T-helper 2 cell (primary cell): Measurements from ENCODE around the gene CARD14.

Experiments used
- DNase-seq, 5 experiments: peaks; one replicate each; pipeline versions ENCODE4 v3.0.0 to v3.0.0-alpha.2; 2012 to 2022

CARD14 gene

DNA sequence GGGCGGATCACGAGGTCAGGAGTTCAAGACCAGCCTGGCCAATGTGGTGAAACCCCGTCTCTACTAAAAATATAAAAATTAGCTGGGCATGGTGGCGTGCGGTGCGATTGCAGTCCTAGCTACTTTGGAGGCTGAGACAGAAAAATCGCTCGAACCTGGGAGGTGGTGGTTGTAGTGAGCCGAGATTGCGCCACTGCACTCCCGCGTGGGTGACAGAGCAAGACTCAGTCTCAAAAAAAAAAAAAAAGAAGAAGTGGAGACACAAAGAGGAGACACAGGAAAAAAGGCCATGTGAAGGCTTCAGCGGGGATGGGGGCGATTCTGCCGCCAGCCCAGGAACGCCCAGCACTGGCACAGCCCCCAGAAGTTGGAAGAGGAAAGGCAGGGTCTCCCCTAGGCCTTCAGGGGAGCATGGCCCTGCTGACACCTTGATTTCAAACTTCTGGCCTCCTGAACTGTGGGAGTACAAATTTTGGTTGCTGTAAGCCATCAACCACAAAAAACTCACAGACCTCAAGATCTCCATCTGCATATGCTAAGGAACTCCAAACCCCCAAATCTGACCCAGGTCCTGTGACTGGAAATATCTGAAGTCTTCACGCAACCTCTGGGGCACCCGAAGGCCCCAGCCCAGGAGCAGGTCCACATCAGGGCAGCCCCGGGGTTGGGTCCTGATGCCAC is 43.3 kb downstream of the CARD14 start:
- DNase-seq: peak in 1 of 5 experiments; percentile 19

DNA sequence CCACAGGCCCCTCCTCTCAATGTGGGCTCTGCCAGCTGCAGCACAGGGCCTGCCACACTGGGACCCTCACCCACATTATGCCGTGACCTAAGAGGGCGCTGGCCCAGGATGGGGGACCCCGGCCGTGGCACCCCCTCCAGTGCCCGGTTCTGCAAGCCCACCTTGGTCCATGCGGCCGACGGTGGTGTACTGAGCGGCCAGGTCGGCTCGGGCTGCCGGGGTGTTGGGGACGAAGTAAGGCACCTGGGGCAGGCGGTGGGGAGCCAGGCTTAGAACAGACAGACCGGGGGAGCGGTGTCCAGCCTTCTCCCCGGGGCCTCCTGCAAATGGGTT is 43.8 kb downstream of the CARD14 start:
- no peak for DNase-seq

DNA sequence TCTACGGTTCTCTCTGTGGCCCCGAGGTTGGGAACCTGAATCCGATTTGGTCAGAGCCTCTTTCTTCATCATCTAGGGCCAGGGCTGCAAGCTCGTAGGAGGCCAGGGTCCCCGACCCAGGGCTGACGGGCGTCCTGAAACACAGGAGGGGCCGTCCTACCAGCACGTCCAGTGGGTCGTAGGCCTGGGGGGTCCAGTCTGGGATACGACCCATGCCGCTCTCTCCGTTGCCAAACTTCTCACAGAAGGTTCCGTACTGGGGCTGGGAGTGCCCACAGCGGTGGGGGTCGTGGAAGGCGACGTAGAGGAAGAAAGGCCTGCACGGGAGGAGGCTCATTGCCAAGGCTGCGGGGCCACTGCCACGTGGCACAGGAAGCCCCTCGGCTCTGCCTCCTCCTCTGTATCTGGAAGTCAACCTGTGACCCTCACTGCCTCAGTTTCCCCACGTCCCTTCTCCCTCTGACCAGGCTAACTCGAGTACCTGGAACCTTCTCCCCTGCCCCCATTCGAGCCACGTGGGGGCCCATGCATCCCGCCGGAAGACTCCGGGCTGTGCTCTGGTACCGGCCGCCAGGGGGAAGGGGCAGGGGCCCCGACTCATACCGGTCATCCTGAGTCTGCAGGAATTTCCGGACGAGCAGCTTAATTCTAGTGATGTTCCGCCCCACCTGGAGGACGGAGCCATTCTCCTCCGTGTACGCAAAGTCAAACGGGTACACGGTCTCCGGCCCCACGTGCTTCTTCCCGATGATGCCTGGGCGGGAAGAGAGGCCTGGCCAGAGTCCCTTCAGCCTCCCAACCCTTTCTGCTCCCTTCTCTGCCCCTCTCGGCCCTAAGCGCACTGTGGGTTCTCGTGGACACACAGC is 44.4 kb downstream of the CARD14 start:
- no peak for DNase-seq

DNA sequence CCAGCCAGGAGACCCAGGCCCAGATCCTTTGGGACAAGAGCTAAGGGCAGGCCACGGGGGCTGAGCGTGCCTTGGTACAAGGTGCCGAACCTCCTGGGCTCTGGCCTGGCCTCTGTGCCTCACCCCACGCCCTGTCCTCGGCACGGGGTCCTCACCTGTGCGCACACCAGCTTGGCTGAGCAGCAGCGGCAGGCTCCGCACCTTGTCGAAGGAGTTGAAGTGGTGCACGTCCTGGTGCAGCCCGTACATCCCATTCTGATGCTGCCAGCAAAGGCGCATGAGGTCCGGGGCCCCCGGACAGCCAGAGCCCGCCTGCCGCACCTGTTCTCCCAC is 45.0 kb downstream of the CARD14 start:
- DNase-seq: no peak

DNA sequence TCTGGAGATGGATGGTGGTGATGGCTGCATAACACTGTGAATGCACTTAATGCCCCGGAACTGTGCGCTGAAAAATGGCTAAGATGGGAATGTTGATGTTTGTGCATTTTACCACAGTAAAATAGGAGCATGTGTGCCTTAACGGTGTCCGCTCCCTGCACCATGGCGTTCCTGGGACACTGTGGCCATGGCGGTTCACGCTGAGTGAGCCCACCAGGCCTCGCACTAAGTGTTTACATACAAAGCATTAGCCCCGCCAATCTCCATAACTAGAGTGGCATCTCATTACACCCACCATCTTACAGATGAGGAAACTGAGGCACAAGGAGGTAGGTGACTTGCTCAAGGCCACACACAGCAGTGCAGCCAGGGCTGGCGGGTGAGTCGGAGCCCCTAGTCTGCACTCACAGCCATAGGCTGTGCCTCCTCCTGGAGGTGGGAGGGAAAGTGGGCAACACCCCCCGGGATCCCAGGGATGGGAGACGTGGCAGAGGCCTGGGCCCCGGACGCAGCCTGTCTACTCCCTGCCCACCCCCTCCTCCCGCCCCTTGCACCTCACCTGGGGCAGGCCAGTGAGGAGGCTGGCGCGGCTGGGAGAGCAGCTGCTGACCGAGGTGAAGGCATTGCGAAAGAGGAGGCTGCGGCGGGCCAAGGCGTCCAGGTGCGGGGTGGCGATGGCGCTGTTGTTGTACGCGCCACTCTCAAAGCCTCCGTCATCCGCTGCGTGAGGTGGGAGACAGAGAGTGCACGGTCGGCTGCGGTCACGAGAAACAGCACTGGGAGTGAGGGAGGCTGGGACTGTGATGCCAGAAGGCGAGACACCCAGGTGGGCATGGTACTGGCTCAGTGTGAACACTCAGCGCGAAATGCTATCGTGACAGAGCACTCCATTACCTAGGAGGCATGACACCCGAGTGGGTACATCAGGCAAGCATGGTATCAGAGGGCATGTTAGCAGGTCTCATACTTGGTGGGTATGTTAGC is 46.9 kb downstream of the CARD14 start:
- no peak for DNase-seq

DNA sequence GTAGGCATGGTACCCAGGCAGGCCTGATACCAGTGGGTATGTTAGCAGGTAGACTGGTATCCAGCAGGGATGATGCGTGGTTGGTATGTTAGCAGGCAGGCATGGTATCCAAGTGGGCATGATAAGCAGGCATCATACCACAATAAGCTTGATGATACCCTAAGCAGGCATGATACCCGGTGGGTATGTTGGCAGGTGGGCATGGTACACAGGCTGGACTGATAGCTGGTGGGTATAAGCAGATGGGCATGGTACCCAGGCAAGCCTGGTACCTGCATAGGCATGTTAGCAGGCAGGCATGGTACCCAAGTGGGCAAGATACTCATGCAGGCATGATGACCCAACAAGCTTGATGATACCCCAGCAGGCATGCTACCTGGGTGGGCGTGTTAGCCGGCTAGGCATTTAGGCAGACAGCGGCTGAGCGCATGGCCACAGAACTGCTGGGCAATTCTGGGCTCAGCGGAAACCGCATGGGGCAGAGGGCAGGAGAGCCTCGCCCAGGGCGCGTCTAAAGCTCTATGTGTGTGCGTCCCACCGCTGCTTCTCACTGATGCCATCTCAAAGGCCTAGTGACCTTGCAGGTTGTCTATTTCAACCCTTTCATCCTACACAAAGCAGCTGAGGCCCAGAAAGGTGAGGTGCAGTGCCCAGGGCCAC is 48.0 kb downstream of the CARD14 start:
- no peak for DNase-seq

DNA sequence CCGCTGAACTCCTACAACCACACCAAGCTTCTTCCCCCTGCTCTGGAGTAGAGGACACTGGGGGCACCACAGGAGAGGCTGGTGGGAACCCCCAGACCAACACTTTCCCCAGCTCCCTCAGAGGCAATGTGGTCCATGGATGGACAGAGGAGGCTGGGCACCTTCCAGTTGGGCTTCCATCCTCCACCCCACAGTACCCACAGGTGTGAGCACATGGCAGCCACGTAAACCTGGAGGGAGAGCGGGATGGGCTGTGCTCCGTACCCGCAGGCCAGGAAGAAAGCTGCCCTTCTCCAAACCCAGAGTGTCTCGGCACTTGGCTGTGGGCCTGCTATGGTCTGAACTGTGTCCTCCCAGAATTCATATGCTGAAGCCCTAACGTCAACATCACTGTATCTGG is 48.6 kb downstream of the CARD14 start:
- DNase-seq: no peak

DNA sequence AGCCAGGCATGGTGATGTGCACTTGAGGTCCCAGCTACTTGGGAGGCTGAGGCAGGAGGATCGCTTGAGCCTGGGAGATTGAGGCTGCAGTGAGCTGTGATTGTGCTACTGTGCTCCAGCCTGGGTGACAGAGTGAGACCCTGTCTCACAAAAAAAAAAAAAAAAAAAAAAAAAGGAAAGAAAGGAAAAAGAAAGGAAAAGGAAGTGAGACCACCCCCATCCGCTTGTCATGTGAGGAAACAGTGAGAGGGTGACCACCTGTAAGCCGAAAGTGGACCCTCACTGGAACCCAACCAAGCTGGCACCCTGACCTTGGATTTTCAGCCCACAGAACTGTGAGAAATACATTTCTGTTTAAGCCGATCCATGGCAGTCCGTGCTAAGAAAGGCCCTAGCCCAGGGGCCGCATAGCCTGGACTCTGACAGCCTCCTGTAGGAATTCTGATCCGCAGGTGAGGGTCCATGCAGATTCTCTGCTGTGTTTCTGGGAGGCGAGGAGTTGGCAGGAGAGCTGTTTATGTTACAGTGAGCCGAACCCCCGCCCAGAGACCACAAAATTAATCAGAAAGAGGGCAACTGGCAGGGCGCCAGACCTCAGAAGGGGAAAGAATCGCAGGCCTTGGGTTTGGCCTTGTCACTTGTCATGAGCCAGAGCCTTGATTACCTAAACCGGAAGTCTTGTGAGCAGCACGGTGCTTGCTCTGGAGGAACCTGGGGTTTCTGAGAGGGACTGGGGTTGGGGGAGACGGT is 49.4 kb downstream of the CARD14 start:
- peak; percentile 66 to 97 (median 92) for DNase-seq

DNA sequence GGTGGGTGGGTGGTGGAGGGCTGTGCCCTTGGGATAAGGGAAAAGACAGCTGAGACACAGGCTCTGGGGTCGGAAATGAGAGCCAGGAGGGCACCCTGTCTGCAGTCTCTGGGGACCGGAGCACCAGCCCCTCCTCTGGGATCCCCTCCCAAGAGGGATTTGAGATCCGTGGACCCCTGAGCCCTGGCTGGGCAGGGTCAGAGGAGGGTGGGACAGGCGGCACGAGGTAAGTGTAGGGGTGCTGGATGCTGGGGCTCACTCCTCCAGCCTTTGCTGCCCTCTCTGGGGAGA is 49.9 kb downstream of the CARD14 start:
- DNase-seq: no peak

DNA sequence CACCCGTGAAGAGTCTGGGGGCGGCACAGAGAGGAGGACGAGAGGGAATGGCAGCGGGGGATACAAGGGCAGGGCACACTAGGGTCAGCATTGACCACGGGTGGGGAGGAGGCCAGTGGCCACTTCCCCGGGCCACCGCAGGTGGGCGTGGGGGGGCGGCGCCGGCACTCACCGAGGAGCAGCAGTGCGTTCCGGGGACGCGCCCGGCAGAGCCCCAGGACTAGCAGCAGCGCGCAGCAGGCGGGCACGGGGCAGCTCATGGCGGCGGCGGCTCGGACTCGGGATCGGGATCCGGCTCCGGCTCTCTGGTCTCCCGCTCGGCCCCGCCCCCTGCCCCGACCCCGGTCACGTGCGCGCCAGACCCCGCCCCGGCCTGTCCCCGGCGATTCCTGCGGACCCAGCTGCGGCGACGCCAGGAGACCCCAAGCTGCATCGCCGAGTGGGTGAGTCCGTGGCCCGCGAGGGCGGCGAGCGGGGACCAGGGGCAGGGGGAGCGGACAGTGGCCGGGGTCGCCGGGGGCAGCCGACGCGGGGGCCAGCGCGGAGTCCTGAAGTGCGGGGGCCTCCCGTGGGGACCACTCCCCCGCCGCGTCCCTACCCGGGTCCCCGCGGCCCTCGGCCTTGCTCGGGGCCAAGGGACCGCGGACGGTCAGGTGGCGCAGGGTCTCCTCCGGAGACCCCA is 50.4 kb downstream of the CARD14 start, which contains the start of the genes SGSH and SLC26A11:
Gene SGSH, minus strand, starts transcription at position 280 of the 682 bp plus-strand sequence. Its CDS starts 20 bp downstream, at position 260.
Gene SLC26A11, plus strand, starts transcription at position 374 of the 682 bp plus-strand sequence. CDS start 1,134 bp downstream, outside the sequence.
- DNase-seq: peak; percentile 19 to 73 (median 54)

DNA sequence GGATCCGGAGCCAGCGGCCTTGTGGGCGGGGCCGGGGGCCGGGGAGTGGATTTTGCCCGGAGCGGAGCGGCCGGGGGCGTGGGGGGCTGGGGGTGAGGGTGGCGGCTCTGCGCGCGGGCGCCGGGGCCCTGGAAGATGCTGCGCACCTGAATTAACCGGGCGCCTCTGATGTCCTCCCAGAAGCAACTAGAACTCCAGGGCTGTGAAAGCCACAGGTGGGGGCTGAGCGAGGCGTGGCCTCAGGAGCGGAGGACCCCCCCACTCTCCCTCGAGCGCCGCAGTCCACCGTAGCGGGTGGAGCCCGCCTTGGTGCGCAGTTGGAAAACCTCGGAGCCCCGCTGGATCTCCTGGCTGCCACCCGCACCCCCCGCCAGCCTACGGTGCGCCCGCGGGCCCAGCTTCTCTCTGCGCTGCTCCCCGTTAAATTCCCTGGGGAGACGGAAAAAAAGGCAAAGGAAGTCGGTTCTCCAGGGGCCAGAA is 50.9 kb downstream of the CARD14 start:
- DNase-seq: peak in 1 of 5 experiments; percentile 19

DNA sequence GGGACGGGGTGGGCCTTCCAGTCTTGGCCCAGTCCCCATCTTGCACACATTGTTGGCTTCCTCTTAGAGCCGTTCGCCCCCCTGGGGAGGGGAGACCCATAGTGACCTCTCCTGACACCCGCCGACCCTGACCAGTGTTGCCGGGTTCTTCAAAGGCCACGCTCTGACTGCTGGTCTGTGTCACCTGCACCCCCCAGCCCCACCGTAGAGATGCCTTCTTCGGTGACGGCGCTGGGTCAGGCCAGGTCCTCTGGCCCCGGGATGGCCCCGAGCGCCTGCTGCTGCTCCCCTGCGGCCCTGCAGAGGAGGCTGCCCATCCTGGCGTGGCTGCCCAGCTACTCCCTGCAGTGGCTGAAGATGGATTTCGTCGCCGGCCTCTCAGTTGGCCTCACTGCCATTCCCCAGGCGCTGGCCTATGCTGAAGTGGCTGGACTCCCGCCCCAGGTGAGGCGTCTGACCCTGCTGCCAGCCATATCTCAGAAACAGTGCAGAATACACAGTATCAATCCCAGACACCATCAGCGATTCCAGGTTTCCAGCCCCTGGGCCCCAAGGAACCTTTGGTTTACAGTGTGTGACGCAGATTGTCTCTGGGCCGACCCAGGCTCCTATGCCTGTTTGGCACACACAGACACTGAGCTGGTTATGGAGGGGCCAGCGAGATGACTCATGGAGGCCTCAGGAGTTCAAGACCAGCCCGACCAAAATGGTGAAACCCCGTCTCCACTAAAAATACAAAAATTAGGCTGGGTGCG is 51.7 kb downstream of the CARD14 start:
- DNase-seq: no peak

DNA sequence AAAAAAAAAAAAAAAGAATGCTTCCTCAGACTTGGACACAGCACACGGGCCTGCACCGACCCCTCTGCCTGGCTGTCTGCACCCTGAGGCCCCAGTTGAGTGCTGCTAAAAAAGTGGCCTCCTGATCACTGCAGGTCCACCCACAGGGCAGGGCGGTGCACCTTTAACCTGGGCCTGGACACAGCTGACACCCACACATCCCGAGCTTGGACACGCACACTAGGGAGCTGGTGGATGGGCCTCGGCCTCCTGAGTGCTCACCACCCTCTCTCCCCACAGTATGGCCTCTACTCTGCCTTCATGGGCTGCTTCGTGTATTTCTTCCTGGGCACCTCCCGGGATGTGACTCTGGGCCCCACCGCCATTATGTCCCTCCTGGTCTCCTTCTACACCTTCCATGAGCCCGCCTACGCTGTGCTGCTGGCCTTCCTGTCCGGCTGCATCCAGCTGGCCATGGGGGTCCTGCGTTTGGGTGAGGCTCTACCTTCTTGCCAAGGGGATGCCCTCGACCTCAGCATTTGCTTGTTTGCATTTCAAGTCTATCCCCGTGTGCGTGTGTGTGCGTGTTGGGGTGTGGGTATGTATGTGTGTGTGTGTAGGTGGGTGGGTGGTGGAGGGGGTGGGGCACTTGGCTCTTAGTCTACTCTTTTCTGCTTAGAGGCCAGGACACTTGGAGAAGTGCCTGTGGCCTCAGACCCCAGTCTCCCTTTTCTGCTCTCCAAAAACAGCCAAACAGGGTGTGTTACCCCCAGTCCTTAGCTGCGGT is 52.7 kb downstream of the CARD14 start:
- DNase-seq: no peak

DNA sequence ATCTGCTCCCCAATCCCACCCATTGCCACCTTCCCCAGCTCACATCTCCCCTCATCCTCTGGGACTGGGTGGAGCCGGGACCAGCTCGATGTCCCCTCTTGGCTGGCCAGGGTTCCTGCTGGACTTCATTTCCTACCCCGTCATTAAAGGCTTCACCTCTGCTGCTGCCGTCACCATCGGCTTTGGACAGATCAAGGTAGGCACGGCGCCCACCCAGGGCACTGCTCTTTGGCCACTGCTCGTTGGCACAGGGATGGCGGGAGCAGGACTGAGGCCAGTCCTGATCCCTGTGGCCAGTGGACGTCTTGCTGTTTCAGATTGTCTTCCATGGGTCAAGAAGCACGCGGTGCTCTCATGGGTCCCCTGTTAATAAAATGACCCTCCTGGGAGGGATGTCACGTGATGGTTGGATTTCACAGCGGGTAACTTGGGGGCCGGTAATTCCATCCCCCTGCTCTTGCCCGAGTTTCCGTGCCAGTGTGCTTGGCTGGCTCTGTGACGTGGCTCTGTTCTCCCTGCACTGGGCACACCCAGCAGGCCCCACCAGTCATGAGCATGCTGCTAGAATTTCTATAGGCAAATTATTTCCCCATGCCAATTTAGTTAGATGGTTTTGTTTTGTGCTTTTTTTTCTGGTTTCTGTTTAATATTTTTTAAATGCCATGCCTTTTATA is 53.4 kb downstream of the CARD14 start:
- DNase-seq: no peak

DNA sequence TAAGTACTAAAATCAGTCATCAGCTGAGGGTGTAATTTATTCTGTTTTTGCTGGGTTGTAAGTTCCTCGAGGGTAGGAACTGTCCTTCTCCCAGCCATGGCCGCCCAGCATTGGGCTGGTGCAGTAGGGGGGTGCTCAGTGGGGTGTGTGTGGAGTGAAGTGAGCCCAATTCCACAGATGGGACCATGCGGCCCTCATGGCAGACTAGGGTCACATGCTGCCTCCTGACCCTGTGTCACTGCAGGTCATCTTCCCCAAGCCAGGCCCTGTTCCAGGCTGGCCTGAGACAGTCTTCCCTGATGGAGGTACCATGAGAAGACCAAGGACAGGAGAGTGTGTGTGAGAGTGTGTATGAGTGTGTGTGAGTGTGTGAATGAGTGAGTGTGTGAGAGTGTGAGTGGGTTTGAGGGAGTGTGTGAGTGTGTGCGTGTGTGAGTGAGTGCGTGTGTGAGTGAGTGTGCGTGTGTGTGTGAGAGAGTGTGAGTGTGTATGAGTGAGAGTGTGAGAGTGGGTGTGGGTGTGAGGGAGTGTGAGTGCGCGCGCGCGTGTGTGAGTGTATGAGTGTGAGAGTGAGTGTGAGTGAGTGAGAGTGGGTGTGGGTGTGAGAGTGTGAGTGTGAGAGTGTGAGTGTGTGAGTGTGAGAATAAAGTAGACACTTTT is 54.1 kb downstream of the CARD14 start:
- DNase-seq: no peak

DNA sequence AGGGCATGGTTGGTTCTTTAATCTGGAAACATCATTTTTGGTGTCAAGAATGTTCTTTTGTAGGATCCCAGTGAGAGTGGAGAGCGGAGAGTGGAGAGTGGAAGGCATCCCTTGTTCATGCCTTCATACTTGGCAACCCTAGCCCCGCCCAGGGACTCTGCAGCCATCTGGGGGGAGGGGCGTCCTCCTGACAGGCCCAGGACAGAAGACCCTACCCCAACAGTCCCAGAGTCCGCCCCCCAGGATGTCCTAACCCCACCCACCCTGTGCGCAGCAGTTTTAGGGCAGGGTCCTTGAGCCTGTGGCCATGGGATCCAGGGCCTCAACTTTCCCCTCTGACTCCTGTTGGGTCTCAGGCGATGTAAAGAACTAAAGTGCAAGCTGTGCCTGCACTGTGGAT is 54.9 kb downstream of the CARD14 start:
- no peak for DNase-seq

DNA sequence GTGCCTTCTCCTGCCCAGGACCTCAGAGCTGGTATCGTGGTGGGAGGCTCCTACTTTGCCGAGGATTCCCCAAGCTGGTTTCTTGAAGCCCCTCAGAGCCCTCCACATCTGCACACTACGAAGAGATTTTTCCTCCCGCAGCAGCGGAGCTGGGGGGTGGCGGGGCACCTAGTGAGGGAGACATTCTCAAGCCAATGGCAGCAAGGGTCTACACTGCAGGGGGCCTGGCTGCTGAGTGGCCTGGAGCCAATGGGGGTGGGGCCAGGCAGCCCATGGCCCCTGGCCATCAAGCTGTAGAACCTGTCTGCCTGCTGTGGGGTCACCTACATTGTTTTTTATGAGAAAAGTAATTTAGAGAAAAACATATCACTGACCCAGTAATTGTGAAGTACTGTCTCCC is 55.4 kb downstream of the CARD14 start:
- no peak for DNase-seq

DNA sequence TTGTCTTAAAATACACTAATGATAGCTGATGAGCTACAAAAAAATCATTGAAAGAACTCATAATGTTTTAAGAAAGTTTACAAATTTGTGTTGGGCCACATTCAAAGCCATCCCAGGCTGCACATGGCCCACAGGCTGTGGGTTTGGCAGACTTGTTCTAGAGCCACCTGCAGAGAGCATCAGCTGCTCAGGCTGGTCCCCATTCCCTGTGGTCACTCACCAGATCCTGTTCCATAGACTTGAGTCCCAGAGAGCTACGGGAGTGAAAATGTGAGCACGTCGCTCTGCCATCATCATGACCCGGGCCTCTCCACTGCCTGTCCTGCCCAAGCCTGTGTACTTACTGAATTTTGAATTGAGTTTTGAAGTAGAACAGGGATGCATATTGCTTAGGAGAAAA is 57.3 kb downstream of the CARD14 start:
- DNase-seq: no peak
